ENCODE measurements around the gene BNIP3. TPM values are rescaled to one million over a fixed set of nuclear protein-coding genes. Genes with fewer than 3 reads are reported as not detected.

Gene BNIP3
- total and polyA plus RNA-seq, 2 of the 13 experiments (the other 11 are each of a cell fraction or from before 2014, with no cell fraction given), result 73.7 to 223 TPM

DNA sequence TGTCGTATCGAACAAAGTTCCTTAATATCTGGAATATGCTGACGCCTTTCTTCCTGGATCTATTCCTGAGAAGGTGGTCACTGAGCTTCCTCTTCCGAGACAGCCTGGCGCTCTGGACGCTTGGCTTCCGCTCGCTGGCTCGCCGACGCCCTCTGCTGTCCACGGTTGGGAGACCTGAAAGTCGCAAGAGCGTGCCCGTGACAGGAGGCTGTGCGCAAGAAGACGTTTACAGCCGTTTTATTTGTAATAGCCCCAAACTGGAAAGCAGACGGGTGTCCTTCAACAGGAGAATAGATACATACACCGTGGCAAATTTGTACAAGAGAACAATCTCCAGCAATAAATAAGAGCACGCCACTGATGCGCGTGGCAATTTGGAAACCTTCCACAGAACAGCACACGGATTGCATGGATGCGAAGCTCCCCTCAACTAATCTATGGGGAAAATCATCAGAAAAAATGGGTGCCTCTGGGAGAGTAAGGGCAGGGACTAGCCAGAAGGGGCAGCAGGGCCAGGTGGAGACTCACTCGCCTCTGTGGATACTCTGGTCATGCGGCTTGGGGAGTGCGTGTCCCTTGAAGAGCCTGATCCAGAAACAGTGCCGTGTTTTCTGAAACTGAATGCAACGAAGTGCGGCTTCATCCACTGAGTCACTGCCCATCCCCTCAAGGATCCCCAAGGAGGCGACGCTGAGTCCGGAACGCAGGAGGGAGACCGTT, 41.5 kb upstream of the BNIP3 start (continued):
- TF ChIP-seq, protein P1, sequence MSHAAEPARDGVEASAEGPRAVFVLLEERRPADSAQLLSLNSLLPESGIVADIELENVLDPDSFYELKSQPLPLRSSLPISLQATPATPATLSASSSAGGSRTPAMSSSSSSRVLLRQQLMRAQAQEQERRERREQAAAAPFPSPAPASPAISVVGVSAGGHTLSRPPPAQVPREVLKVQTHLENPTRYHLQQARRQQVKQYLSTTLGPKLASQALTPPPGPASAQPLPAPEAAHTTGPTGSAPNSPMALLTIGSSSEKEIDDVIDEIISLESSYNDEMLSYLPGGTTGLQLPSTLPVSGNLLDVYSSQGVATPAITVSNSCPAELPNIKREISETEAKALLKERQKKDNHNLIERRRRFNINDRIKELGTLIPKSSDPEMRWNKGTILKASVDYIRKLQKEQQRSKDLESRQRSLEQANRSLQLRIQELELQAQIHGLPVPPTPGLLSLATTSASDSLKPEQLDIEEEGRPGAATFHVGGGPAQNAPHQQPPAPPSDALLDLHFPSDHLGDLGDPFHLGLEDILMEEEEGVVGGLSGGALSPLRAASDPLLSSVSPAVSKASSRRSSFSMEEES (CRISPR knock-in tag; IDR thresholded peaks at IDR 0.05), result peak; percentile 35; the same call in 1 of the 2 replicates
- no peak for TF ChIP-seq ONECUT2 (CRISPR knock-in tag; IDR thresholded peaks at IDR 0.05)
- TF ChIP-seq MYC (CRISPR knock-in tag; IDR thresholded peaks at IDR 0.05; ENCODE audit: borderline replicate concordance), result peak; percentile 39; the same call in 1 of the 2 replicates
- TF ChIP-seq, protein P2, sequence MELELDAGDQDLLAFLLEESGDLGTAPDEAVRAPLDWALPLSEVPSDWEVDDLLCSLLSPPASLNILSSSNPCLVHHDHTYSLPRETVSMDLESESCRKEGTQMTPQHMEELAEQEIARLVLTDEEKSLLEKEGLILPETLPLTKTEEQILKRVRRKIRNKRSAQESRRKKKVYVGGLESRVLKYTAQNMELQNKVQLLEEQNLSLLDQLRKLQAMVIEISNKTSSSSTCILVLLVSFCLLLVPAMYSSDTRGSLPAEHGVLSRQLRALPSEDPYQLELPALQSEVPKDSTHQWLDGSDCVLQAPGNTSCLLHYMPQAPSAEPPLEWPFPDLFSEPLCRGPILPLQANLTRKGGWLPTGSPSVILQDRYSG (CRISPR knock-in tag; IDR thresholded peaks at IDR 0.05), result no peak
- no peak for TF ChIP-seq KLF9 (CRISPR knock-in tag; IDR thresholded peaks at IDR 0.05; ENCODE audit: low read depth)
- 0 out of 2 replicates have a peak, but pooled peaks have one; percentile 12 for TF ChIP-seq ZNF362 (CRISPR knock-in tag; IDR thresholded peaks at IDR 0.05; ENCODE audit: borderline replicate concordance)
- TF ChIP-seq, protein P3, sequence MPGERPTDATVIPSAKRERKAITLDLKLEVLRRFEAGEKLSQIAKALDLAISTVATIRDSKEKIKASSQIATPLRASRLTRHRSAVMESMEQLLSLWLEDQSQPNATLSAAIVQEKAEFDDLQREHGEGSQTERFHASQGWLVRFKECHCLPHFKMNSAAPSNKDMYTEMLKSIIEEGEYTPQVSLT (CRISPR knock-in tag; IDR thresholded peaks at IDR 0.05; ENCODE audit: borderline replicate concordance, low read depth), result no peak
- peak; percentile 60 to 84 for TF ChIP-seq HMGXB4 (CRISPR knock-in tag; IDR thresholded peaks at IDR 0.05; ENCODE audit: borderline replicate concordance in 1 of 2, low read depth in 1 of 2)
- TF ChIP-seq, protein P4, sequence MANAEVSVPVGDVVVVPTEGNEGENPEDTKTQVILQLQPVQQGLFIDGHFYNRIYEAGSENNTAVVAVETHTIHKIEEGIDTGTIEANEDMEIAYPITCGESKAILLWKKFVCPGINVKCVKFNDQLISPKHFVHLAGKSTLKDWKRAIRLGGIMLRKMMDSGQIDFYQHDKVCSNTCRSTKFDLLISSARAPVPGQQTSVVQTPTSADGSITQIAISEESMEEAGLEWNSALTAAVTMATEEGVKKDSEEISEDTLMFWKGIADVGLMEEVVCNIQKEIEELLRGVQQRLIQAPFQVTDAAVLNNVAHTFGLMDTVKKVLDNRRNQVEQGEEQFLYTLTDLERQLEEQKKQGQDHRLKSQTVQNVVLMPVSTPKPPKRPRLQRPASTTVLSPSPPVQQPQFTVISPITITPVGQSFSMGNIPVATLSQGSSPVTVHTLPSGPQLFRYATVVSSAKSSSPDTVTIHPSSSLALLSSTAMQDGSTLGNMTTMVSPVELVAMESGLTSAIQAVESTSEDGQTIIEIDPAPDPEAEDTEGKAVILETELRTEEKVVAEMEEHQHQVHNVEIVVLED (CRISPR knock-in tag; IDR thresholded peaks at IDR 0.05; ENCODE audit: borderline replicate concordance), result peak; percentile 31; the same call in 1 of the 2 replicates
- no peak for TF ChIP-seq ZNF543 (CRISPR knock-in tag; IDR thresholded peaks at IDR 0.05)
- no peak for TF ChIP-seq SNAPC2 (CRISPR knock-in tag; IDR thresholded peaks at IDR 0.05)
- TF ChIP-seq ZNF350 (CRISPR knock-in tag; IDR thresholded peaks at IDR 0.05; ENCODE audit: borderline replicate concordance, low read depth), result 0 out of 2 replicates have a peak, but pooled peaks have one; percentile 42
- 0 out of 2 replicates have a peak, but pooled peaks have one; percentile 13 for TF ChIP-seq ZNF331 (CRISPR knock-in tag; IDR thresholded peaks at IDR 0.05)
- TF ChIP-seq ZNF343 (CRISPR knock-in tag; IDR thresholded peaks at IDR 0.05), result no peak
- no peak for TF ChIP-seq KLF13 (CRISPR knock-in tag; IDR thresholded peaks at IDR 0.05)
- TF ChIP-seq ZNF354B (CRISPR knock-in tag; IDR thresholded peaks at IDR 0.05), result no peak
- no peak for TF ChIP-seq ZNF12 (CRISPR knock-in tag; IDR thresholded peaks at IDR 0.05)
- TF ChIP-seq ZNF441 (CRISPR knock-in tag; IDR thresholded peaks at IDR 0.05; ENCODE audit: borderline replicate concordance), result no peak
- no peak for TF ChIP-seq ZMYM3 (CRISPR knock-in tag; IDR thresholded peaks at IDR 0.05)
- 0 out of 2 replicates have a peak, but pooled peaks have one; percentile 53 for TF ChIP-seq KDM5B (CRISPR knock-in tag; IDR thresholded peaks at IDR 0.05; ENCODE audit: borderline replicate concordance)

Data from HepG2 (cell line).